Measurements from ENCODE around the gene CRPPA.

- TF ChIP-seq CTCF (IDR thresholded peaks at IDR 0.05): no peak
- TF ChIP-seq EZH2phosphoT487 (IDR thresholded peaks at IDR 0.05): no peak
Observed at GRCh38 chr7:16412274-16413254, 8.8 kb downstream of the CRPPA start.
